Activated effector memory CD4-positive, alpha-beta T cell treated with Interleukin-2 at 50 U/mL for 16 hours (primary cell): Measurements from ENCODE around the gene CFAP45.

Experiments used
- DNase-seq: peaks from one replicate; pipeline ENCODE4 v3.0.0-alpha.2; 2020

Gene CFAP45

GRCh38 chr1:159936273-159936904 is 36.4 kb upstream of the CFAP45 start:
- peak; percentile 68 for DNase-seq

DNA sequence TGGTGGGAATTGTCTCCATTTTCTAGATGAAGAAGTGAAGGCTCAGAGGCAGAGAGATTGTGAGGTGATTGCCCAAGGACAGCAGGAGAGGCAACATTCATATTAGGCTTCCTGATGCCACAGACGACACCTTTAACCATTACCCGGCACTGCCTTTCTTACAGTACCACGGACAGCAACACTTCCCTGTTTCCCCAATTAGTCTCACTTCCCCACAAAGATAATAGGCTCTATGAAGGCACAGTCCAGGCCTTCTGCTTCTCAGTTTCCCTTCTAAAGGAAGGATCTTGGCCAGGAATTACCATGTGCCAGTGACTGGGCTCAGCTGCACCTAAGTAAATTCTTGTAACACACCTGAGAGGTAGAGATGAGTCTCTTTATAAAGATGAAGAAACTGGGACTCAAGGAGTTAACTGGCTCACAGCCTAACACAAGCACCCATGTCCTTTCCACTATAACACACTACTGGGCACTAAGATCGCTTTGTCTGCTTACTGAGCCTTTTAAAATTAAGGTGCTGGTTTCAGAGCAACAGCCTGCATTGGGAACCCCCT is 35.8 kb upstream of the CFAP45 start:
- no peak for DNase-seq

DNA sequence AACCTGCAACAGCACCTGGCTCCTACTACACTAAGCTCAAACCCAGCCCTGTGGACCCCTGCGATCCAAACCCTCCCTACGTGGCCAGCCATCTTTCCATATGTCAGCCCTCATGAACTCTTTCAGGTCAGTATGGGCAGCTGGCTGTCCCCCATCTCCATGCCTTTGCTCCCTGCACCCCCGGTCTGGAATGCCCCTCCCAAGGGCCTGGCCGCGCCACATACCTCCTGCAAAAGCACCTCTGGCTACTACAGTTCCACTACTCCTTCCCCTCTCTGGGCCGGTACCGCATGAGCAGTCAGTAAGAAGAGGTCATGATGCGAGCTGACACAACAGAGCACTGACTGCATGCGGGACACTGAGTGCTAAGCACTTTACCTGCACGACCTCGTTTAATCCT is 35.3 kb upstream of the CFAP45 start:
- DNase-seq: no peak

DNA sequence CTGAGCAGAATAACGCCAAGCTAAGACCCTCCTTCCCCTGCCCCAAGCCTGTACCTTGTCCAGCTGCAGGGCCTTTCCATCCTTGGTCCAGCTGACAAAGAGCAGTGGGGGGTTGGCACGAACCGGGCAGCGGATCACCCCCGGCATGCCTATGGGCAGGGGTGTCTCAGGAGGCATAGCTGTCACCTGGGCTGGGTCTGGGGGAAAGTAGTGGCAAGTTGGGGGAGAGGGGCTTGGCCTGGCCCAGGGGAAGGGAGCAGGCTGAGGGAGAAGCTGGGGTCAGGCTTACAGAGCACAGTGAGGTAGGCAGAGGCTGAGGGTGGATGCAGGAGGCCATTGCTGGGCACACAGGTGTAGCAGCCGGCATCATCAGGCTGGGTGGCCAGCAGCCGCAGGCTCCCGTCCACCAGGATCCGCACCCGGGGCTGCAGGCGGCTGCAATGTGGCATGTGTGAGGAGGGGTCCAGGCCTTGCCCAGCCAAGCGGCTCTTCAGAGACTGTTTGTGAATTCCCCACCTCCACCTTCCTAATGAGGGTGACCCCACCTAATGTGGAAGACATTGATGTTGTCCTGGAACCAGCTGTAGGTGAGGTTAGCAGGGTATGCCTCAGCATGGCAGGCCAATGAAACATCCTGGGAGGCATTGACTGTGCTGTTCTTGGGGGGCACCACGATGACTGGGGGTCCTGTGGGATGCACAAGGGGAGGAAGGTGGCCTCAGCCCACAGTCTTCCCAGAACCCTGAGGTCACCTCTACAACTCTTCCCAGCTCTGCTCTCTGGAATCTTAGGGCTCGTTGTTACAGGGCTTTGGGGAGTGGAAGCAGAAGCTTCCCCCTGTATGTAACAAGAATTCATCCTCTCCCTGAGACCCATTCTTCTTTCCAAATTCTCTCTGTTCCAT is 34.4 kb upstream of the CFAP45 start:
- no peak for DNase-seq

DNA sequence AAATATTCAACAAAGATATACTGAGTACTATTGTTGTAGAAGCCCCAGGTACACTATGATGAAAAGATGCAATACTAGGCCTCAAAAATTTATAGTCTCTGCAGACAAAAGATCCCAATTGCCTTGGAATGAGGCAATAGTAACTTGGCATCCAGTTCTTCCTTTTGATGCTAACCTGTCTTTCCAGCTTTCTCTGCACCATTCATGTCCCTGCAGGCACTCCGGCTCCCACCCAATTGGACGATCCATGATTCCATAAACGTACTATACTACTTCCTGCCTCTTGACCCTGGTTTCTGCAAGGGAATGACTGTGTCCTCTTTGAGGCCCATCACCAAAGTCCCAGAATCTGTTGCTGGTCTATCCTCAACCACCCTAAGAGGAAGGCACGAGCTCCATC is 33.4 kb upstream of the CFAP45 start:
- DNase-seq: no peak

GRCh38 chr1:159932296-159933285 is 32.6 kb upstream of the CFAP45 start:
- no peak for DNase-seq

GRCh38 chr1:159931795-159932173 is 31.8 kb upstream of the CFAP45 start:
- no peak for DNase-seq

DNA sequence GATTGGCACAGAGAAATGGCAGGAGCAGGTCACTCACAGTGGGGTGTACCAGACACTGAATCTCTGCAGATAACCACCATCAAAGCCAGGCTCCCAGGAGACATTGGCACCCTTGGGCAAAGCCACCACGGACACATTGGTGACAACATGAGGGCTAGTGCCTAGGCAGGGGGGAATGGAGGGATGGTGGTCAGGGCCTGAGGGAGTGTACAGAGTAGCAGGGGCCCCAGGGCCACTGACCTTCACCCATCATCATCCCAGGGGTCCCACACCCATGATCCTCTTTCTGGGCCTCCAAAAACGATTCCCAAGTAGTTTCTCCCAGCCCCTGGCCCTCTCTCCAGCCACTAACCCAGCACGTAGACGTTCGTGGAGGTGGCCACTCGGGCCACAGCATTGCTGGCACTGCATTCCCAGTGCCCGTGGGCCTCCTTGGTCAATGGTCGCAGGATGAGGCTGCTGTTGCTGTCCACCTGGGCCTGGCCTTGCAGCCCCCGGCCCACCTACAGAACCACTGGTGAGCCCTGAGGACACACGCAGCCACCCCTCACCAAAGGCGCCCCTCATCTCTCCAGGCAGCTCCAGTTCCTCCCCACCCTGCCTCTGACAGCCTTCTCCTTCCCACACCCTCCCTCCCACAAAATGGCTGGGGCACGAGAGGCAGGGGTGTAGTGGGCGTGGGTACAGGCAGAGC is 31.3 kb upstream of the CFAP45 start:
- DNase-seq: no peak

- DNase-seq: no peak
Measured at GRCh38 chr1:159930634-159931033, 30.7 kb upstream of the CFAP45 start.

- no peak for DNase-seq
Measured at GRCh38 chr1:159930216-159930615, 30.3 kb upstream of the CFAP45 start.

- no peak for DNase-seq
Measured at GRCh38 chr1:159929155-159930051, 29.4 kb upstream of the CFAP45 start.

GRCh38 chr1:159928491-159929050 is 28.6 kb upstream of the CFAP45 start:
- no peak for DNase-seq

GRCh38 chr1:159927849-159928431 is 28.0 kb upstream of the CFAP45 start:
- no peak for DNase-seq

- no peak for DNase-seq
Measured at GRCh38 chr1:159927211-159927848, 27.4 kb upstream of the CFAP45 start.

DNA sequence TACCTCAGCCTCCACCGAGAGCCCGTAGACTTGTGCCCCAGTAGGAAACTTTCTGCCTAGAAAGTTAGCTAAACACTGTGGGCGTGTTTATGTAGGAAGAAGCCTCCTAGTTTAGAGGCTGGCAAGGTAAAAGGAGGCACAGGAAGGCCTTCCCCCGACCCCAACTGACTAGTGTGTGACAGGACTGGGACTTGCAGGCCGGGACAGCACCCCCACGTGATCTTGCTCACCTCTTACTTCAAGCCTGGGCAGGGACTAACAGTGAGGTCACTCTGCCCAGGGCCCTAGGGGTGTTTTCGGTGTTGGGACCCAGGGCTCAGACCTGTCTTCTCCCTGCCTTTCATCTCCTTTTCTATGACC is 25.7 kb upstream of the CFAP45 start:
- DNase-seq: no peak

DNA sequence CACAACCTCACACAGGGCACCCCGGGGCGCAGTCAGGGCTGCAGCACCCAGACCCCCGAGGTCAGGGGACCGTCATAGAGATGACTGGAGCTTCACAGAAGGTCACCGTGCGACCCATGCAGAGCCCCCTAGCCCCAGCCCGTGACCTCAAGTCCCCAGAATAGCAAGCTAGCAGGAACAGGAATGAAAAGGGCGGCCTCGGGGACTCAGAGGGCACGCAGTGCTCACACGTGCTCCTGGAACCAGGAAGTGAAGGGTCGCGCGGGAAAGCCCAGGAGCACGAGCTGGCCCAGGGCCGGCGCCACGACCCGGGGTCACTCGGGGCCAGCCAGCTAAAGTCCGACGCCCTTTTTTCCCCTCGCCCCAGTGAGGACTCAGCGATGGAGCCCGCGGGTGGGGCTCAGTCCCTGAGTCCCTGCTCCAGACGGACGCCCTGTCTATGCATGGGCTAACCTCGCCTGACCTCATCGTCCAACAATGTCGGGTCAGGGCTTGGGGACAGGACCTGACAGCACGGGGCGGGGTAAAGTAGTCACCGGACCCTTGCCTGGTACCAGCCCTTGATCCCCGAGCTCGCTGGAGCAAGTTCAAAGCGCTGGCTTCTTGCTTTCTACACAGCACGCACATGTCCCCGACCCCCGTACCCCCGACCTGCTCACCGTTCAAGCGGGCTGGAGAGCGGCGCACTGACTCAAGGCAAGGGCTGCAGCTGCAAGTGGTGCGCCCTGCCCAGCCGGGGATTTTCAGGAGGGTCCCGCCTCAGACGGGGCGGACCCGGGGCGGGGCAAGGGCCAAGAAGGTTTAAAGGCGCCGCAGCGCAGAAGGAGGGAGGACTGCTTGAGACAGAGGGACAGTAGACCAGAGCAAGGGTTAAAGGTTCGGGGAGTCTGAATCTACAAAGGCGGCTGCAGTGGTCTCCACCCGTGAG is 25.1 kb upstream of the CFAP45 start, which contains the start of gene TAGLN2:
Gene TAGLN2 (minus strand): TSS at position 717 of the 928 bp plus-strand sequence. CDS start 4,998 bp downstream, outside the sequence.
- DNase-seq: peak; percentile 83

DNA sequence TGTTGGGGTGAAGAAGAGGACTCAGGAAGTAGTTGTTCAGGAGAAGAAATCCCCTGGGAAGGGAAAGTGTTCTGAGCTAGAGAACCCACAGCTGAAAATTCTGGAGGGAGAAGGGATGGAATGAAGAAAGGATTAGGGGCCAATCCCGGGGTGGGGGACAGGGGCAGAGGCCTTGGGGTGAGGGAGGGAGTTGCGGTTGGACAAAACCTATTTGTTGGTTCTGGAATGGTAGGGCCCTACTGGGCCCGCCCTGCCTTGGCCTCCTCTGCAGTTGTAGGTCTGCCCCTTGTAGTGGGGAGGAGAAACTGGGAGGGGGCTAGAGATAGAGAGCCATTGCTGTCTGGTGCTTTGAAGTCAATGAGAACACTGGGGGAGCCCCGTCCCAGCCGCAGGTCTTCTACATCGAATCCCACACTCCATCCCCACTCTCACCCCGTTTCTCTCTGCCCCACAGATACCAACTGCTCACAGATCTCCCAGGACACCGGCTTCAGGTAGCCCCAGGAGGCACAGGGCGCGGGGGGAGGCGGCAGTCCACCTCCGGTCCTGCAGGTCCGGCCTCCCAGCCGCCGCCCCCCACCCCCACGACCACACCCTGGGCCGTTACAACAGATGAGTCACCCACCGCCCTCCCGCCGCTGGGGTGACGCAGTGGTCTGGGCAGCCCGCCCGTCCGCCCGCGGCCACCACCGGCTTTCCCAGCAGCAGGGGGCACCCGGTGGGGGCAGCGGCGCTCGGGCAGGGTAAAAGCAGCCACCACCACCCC is 24.2 kb upstream of the CFAP45 start:
- peak; percentile 44 for DNase-seq
